Heart left ventricle (tissue), 13 donors: Measurements from ENCODE around the gene ARSD.

ENCODE experiments used
- POLR2A ChIP-seq, 2 donors: fragments of 450-650 bp; IDR thresholded peaks; one replicate each; pipeline ENCODE4 v1.6.1; 2017; ENCODE audit warnings: antibody characterized with exemption in 2 of 2, mild to moderate bottlenecking in 2 of 2, moderate library complexity in 2 of 2
- TF ChIP-seq, protein P1 (sequence below), 12 donors: fragments of 200-600 bp; sonication (generic) in 4 of 12; IDR thresholded peaks; one replicate each; pipeline versions ENCODE4 v1.5.0 to v1.8.0; 2018 to 2022; ENCODE audit warnings: antibody characterized with exemption in 12 of 12, mild to moderate bottlenecking in 5 of 12
- donor health status: ischemic (EF 13 %, LVEDD 7.1; RV severe dilation, severe dysfunction).
- donor health status: DM: no; HTN: yes; CAD: no.
- donor health status: DM: no; HTN: no; CAD: no.
- donor health status: ischemic (EF 25% LVEDD 6.9; RV normal size, moderate dysfunction).
- donor health status: ischemic (EF 25% LVEDD 5.7; RV mildly dilated, moderate dysfunction).
- donor health status: ischemic (EF 35%, LVEDD 5.7; RV mildly dilated, moderate dysfunction).
- donor health status: nonischemic (EF 11% LVEDD 7.7; RV severe dilation, severe dysfunction).
- donor health status: DM: yes; HTN: yes; CAD: no.
- donor health status: PGD.
- donor health status: ischemic (EF 29% LVEDD 5.4; RV normal size, mild dysfunction).
- donor health status: nonischemic (EF 23%, LVEDD 6.1; RV moderate dilation, normal function).

DNA sequence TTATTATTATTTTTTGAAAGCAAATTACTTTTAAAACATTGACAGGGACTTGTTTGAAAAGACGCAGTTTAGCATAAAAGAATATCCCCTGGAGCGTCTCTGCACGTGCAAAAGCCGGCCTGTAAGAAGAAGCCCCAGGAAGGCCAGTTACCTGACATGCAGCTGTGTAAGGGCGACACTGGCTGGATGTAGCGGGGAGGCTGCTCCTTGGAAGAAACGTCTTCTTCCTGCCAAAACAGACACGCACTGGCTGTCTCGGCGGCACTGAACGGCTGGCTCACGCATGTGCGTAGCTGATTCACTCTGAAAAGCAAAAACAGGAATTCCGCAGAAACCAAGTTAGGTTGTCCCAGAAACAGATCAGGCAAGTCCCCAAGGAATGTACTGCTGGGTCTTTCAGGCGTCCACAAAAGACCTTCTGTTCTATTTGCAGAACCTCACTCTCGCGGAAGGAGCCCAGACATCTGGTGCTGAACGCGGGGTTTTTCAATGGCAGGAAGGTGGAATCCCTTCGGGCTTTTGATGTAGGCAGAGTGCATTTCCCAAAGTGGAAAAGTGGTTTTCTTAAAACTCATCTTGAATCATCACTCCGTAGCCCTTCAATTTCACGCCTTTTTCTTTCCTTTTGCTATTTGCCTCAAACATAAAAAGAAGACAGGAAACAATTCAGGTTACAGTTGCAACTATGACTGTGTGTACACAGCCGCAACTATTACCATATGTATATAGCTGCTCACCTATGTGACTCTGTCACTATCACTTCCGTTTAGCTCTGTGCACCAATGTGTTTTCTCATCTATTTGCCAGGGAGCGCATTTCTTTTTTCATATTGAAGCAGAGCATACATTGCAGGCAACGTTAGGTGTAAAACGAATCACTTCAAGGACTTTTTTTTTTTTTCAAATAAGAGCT lies 39.1 kb upstream of the ARSD start:
- TF ChIP-seq, protein P1, sequence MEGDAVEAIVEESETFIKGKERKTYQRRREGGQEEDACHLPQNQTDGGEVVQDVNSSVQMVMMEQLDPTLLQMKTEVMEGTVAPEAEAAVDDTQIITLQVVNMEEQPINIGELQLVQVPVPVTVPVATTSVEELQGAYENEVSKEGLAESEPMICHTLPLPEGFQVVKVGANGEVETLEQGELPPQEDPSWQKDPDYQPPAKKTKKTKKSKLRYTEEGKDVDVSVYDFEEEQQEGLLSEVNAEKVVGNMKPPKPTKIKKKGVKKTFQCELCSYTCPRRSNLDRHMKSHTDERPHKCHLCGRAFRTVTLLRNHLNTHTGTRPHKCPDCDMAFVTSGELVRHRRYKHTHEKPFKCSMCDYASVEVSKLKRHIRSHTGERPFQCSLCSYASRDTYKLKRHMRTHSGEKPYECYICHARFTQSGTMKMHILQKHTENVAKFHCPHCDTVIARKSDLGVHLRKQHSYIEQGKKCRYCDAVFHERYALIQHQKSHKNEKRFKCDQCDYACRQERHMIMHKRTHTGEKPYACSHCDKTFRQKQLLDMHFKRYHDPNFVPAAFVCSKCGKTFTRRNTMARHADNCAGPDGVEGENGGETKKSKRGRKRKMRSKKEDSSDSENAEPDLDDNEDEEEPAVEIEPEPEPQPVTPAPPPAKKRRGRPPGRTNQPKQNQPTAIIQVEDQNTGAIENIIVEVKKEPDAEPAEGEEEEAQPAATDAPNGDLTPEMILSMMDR (IDR thresholded peaks at IDR 0.05): no peak
- TF ChIP-seq POLR2A (IDR thresholded peaks at IDR 0.05): no peak
